ENCODE results near the gene SEMA4C.
A peak's percentile ranks its signal among the peaks of the same experiment; 100 is the strongest.
"Not testable (repeated sequence)": the region's sequence is repeated elsewhere in the genome, so short reads cannot be mapped to it uniquely, and the experiment has no call there.

Gene SEMA4C

DNA sequence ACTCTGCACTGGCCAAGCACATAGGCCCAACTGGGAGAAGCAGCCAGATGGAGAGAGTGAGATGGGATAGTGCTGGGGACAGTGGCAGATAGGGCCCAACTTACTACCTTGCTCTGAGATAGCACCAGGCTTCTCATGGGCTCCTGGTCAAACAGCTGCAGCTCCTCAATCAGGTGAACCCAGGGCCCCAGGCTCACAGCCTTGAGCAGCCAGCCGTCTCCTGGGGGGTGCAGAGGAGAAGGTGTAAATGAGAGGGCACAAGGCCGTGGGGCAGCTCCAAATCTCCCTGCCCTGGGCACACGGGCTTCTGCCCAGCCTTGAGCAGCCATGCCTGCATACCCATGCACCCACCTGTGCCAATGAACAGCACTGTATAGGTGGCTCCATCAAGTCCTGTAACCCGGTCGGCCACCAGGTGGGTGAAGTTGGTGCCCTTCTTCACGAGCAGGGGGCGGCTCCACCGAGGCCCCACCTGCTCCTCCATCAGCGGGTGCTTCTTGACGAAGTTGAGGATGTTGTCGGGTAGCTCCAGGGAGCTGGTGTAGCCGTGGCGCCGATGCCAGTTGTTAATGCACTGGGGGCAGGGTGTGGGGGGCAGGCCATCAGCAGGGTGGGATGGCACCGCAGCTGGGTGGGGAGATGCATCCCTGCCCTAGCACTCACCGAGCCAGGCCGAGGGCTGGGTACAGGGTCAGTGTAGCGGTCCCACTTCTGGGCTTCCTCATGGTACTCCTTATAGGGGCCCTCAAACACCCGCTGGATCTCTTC, 6.1 kb downstream of the SEMA4C start:
- DNase-seq: no peak

DNA sequence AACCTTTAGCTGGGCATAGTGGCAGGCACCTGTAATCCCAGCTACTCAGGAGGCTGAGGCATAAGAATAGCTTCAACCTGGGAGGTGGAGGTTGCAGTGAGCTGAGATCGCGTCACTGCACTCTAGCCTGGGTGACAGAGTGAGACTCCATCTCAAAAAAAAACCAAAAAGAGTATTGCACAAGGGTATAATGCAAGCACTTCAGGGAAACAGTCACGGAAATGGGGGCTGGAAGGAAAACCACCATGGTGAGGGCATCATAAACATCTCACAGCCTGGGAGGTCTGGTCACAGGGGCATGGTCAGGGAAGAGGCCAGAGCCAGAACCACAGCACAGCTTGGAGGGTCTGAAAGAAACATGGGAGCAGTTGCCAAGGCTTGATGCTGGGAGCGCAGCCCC, 6.8 kb downstream of the SEMA4C start:
- not testable (repeated sequence) for DNase-seq

GRCh38 chr2:96861074-96861473, 8.8 kb downstream of the SEMA4C start:
- DNase-seq: no peak

DNA sequence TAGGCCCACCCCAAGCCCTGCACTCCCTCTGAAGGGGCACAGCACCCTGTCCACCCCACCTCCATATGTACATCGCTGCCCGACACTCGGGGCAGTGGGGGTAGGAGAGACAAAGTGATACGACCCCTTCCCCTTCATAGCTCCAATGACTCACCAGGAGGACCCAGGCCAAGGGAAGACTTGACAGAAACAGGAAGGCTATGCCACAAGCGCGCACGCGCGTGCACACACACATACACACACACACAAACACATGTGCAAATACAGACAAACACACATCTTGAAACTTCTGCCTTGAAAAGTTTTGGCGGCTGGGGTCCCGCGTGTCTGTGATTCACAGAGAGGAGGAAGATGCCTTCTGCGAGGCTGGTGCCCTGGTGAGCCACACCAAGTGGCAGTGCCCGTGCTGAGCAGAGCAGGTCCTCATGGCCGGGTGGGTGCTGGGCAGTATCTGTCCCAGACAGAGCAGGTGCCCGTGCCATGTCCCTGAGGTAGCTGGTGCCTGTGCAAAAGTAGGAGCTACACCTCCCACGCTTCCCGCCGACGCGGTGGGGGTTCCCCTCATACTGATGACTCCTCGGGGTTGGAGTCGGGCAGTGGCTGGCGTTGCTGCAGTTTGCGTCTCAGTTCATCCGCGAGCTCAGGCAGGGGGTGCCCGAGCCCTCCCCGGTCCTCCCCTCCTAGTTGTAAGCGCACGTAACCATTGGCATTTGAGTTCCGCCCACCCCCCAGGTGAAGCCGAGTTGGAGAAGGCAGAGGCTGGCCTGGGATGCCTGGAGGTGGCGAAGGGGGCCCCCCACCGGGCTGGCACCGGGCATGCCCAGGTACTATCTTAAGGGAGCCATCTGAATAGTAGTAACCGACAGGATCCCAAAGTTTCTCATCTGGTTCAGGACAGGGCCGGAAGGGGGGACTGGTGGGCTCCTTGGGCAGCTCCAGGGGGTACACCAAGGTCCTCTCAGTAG, 9.5 kb downstream of the SEMA4C start:
- no peak for DNase-seq

- no peak for DNase-seq
Observed at GRCh38 chr2:96859681-96860064, 10.2 kb downstream of the SEMA4C start.

GRCh38 chr2:96859099-96859649, 10.7 kb downstream of the SEMA4C start:
- DNase-seq: no peak

DNA sequence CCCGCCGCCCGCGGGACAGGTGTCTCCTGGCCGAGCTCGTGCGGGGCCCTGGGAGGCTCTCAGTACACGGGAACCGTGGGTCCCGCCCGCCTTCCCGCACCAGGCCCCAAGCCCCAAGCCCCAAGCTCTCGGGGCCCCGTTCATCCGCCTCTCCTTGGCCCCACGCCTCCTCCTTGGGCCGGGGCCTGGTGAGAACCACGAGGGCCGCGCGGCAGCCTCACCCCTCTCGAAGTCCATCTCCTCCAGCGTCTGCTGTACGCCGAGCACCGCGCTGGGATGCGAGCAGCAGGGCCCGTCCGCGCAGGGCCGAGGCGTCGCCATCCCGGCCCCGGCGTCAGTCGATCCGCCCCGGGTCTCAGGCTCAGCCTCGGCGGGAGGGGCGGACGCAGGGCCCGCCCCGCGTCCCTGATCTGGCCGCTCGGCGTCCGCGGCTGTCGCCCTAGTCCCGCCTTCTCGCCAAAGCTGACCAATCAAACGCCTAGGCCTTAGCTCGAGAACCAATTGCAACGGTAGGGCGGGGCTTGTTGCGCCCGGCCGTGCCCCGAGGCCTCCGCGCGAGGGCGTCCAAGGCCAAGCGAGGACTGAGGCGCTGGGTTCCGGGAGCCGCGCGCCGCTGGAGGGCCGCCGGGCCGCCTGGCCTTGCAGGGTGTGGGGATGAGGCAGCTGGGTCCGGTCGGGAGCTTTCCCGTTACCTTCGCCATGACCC, 12.1 kb downstream of the SEMA4C start, which contains the start of gene ANKRD39:
Gene ANKRD39, minus strand, starts transcription at position 350 of the 706 bp plus-strand sequence. Its CDS starts 29 bp downstream, at position 321.
- peak; percentile 98 for DNase-seq

GRCh38 chr2:96856776-96857666, 12.9 kb downstream of the SEMA4C start:
- DNase-seq: no peak

- no peak for DNase-seq
Observed at GRCh38 chr2:96853321-96853720, 16.6 kb downstream of the SEMA4C start.

GRCh38 chr2:96852667-96853066, 17.2 kb downstream of the SEMA4C start:
- no peak for DNase-seq

DNA sequence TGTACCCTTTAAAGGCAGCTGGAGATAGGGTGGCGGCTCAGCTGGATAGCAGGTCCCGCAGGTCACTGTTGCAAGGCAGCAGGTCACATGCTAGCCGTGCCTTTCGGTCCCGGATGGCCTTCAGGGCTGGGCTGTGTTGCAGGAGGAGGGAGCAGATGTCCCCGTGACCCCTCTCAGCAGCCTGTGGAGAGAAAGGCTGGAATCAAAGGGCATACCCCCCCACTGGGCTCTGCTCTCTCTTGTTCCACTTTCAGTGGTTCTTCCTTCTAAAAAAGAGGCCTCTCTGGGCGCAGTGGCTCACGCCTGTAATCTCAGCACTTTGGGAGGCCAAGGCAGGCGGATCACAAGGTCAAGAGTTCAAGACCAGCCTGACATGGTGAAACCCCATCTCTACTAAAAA, 21.6 kb downstream of the SEMA4C start:
- DNase-seq: no peak

DNA sequence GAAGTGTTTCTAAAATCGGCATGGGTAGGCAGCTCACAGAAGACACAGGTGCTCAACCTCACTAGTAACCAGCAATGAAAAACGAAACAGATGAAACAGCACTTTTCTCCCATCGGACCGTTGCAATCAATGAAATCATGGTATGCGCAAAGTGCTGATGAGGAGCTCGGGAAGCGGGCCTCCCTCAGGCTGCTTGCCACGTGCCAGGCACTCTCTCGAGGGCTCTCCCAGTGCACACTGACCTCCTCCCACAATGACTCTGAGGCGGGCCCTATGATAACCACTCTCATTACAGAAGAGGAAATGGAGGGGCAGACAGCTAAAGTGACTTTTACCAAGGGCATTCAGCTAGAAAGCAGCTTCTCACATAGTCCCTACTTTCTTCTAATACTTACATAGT, 22.3 kb downstream of the SEMA4C start:
- no peak for DNase-seq

DNA sequence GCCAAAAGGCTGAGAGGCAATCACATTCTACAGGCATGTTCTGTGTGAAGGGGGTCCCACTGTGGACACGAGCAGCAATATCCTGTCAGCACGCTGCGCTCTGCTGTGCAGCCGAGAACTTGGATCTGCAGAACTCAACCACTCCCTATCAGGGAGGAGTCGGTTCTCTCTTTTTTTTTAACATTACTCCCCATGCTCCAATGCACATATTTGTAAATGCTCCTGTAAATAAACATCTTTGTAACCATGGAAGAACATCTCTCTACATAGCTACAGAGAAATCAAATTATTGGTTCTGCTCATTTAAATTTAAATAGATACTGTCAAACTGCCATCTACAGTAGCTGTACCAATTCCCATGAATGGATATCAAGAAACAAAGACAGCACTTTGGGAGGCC, 23.1 kb downstream of the SEMA4C start:
- DNase-seq: no peak

GRCh38 chr2:96844405-96844808, 25.5 kb downstream of the SEMA4C start:
- no peak for DNase-seq

- DNase-seq: no peak
Observed at GRCh38 chr2:96843538-96844268, 26.2 kb downstream of the SEMA4C start, which contains the start of gene ANKRD23. Gene ANKRD23 (minus strand): TSS chr2:96844021. CDS start chr2:96843992, 29 bp downstream.

- DNase-seq: no peak
Observed at GRCh38 chr2:96842600-96842999, 27.3 kb downstream of the SEMA4C start.

DNA sequence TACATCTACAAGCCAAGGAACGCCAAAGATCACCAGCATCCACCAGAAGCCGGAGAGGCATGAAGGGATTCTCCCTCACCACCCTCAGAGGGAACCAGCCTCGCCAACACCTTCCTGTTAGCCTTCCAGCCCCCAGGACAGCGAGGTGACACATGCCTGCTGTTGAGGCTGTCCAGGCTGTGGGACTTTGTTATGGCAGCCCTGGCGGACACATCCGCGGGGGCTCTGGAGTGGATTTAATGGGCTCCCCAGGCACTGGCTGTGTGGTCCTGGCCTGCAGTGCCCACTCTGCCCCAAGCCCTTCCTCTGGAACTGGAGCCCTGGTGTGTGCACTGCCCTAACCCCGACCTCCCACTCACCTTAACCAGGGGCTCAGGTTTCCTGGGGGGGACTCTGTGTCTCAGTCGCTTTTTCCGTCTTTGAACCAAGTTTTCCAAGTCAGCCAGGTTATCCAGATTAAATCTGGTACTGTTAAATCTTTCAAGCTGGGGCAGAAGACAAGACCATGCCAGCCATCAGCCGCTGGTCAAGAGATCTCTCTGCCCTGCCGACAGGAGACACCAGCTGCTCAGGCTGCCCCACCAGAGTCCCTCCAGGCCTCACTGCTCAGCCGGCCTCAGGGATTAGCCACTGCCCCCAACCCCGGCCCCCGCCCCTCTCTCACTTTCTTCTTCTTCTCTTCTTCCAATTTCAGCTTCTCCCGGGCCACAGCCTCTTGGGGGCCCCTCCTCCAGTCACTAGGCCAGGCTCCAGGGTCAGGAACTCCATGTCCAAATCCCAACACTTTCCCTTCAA, 28.0 kb downstream of the SEMA4C start:
- no peak for DNase-seq

DNA sequence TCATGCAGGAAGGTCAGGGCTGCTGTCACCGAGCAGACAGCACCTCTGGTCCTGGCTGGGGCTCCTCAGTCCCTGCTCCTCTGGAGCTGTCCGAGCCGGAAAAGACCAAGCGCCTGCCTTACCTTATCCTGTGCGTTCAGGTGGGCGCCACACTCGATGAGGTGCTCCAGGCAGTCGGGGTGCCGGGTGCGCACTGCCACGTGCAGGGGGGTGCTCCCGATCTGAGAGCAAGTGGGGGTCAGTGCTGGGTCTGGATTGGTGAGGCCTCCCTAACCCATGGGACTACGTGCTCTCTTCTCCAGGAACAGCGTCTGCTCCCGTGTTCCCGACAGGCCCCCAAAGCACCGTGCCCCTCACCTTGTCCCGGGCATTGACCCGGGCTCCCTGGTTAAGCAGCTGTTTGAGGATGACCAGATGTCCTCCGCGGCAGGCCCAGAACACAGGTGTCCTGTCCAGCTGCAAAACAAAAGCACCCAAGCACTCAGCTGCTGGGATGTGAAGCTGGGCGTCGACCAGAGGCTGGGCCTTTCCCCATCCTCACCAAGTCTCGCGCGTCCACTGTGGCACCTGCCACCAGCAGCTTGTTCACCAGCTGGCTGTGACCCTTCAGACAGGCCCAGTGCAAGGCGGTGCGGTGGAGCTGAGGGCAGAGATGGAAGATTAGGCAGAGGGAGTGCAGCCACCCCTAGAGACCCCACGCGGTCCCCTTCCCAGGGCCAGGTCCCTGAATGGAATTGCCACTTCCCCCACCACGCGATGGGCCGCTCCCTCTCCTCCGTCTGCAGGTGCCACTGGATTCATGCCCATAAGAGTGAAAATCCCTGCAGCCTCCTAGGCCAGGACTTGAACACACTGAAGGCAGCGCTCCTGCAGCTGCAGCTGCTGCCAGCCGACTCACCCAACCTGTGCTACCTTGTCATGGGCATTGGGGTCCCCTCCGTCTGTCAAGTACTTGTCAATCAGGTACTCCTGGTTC, 29.7 kb downstream of the SEMA4C start:
- no peak for DNase-seq
